Ishikawa (cell line): ENCODE results near the gene CER1.

Experiments
- CEBPB ChIP-seq: IDR thresholded peaks from 2 replicates; pipeline ENCODE4 v1.6.1; 2012
- CREB1 ChIP-seq: IDR thresholded peaks from 2 replicates; pipeline ENCODE4 v1.6.1; 2012; ENCODE audit warnings: low read depth
- EP300 ChIP-seq: IDR thresholded peaks from 2 replicates; pipeline ENCODE4 v1.6.1; 2012; ENCODE audit warnings: borderline replicate concordance
- MAX ChIP-seq: IDR thresholded peaks from 2 replicates; pipeline ENCODE4 v1.6.1; 2012
- NFIC ChIP-seq: IDR thresholded peaks from 2 replicates; pipeline ENCODE4 v1.6.1; 2012
- RAD21 ChIP-seq: IDR thresholded peaks from 2 replicates; pipeline ENCODE4 v1.6.1; 2012; ENCODE audit warnings: low read depth
- REST ChIP-seq: IDR thresholded peaks from 2 replicates; pipeline ENCODE4 v1.6.1; 2012; ENCODE audit warnings: low read depth, mild to moderate bottlenecking
- TAF1 ChIP-seq: IDR thresholded peaks from 2 replicates; pipeline ENCODE4 v1.6.1; 2012; ENCODE audit warnings: low read depth, mild to moderate bottlenecking
- TCF12 ChIP-seq: IDR thresholded peaks from 2 replicates; pipeline ENCODE4 v1.6.1; 2012; ENCODE audit warnings: low read depth
- TEAD4 ChIP-seq: IDR thresholded peaks from 2 replicates; pipeline ENCODE4 v1.6.1; 2012

- no peak for TF ChIP-seq EP300
- no peak for TF ChIP-seq NFIC
- no peak for TF ChIP-seq RAD21
- no peak for TF ChIP-seq CEBPB
- no peak for TF ChIP-seq CREB1
- no peak for TF ChIP-seq TEAD4
- TF ChIP-seq TAF1: no peak
- TF ChIP-seq MAX: no peak
- TF ChIP-seq TCF12: no peak
- TF ChIP-seq REST: no peak
These were observed 7.4 kb downstream of the CER1 start for GRCh38 chr9:14715102-14715501.
